B cell (primary cell): ENCODE measurements around the gene AP2B1. TPM values are rescaled to one million over a fixed set of nuclear protein-coding genes. Genes with fewer than 3 reads are reported as not detected.

ENCODE experiments used
- ATAC-seq: fragments of 200-7000 bp; cut with Tn5 transposase; one replicate; pipeline ENCODE4 v1.10.0; 2021; ENCODE audit warnings: low read depth, mild to moderate bottlenecking, moderate number of reproducible peaks, moderate library complexity
- CTCF ChIA-PET: fragments of 350-600 bp; sonication (Branson Sonifier 250); formaldehyde crosslinking; loops from one replicate; lab custom pipeline; 2021; ENCODE audit warnings: antibody characterized with exemption, inconsistent platforms; lab: Charles Lee
- POLR2A ChIA-PET: fragments of 350-600 bp; sonication (Branson Sonifier 250); formaldehyde crosslinking; loops from one replicate; lab custom pipeline; 2021; ENCODE audit warnings: antibody characterized with exemption; lab: Charles Lee
- DNase-seq: peaks from one replicate; pipeline ENCODE4 v3.0.0; 2013
- H2AFZ ChIP-seq: 2 replicates; pipeline ENCODE4 v1.6.1; 2012; ENCODE audit warnings: mild to moderate bottlenecking, low read depth, low read length; ENCODE audit not compliant: insufficient read depth, poor library complexity, severe bottlenecking
- H3K27ac ChIP-seq, 2 donors: 1 replicate in 1 of 2; 2 replicates in 1 of 2; pipeline ENCODE4 v1.5.1; 2012 to 2013; ENCODE audit warnings: low read length in 2 of 2, mild to moderate bottlenecking in 2 of 2, moderate library complexity in 1 of 2
- H3K27me3 ChIP-seq, 4 experiments: fragments of 200-600 bp in 1 of 4; sonication (generic) in 1 of 4; replicated peaks in 1 of 4; 1 replicate in 2 of 4; 2 replicates in 2 of 4; pipeline versions ENCODE4 v1.6.1 to v1.7.0; 2013 to 2016; ENCODE audit warnings: low read length in 3 of 4, mild to moderate bottlenecking in 2 of 4, mixed read lengths in 1 of 4, moderate library complexity in 1 of 4; ENCODE audit not compliant: insufficient read depth in 4 of 4, control insufficient read depth in 3 of 4; ENCODE audit errors: control extremely low read depth in 1 of 4
- H3K36me3 ChIP-seq, 2 experiments: replicated peaks in 1 of 2; 1 replicate in 1 of 2; 2 replicates in 1 of 2; pipeline versions ENCODE4 v1.6.1 to v1.7.1; 2013; ENCODE audit warnings: low read length in 1 of 2; ENCODE audit not compliant: insufficient read depth in 2 of 2, control insufficient read depth in 1 of 2; ENCODE audit errors: control extremely low read depth in 1 of 2, extremely low read depth in 1 of 2
- H3K4me1 ChIP-seq, 2 donors: fragments of 200-600 bp in 1 of 2; sonication (generic) in 1 of 2; 1 replicate in 1 of 2; 2 replicates in 1 of 2; pipeline versions ENCODE4 v1.5.1 to v1.6.1; 2013 to 2017; ENCODE audit warnings: low read length in 2 of 2; ENCODE audit not compliant: control insufficient read depth in 2 of 2, insufficient read depth in 2 of 2
- H3K4me2 ChIP-seq: replicated peaks from 2 replicates; pipeline ENCODE3; 2012; ENCODE audit warnings: mild to moderate bottlenecking, low read depth, low read length; ENCODE audit not compliant: poor library complexity, severe bottlenecking
- H3K4me3 ChIP-seq, 5 experiments: fragments of 200-600 bp in 1 of 5; sonication (generic) in 1 of 5; 1 replicate in 3 of 5; 2 replicates in 2 of 5; pipeline versions ENCODE4 v1.5.1 to v1.7.0; 2011 to 2016; ENCODE audit warnings: low read length in 4 of 5, mild to moderate bottlenecking in 4 of 5, low read depth in 2 of 5, control low read depth in 1 of 5, moderate library complexity in 1 of 5; ENCODE audit not compliant: insufficient read depth in 1 of 5; ENCODE audit errors: control extremely low read depth in 1 of 5, extremely low read depth in 1 of 5
- H3K79me2 ChIP-seq: fragments of 200-600 bp; sonication (generic); one replicate; pipeline ENCODE4 v1.6.0; 2016; ENCODE audit warnings: low read length; ENCODE audit not compliant: control insufficient read depth, insufficient read depth
- H3K9ac ChIP-seq: fragments of 200-600 bp; sonication (generic); 2 replicates; pipeline ENCODE4 v1.6.1; 2017; ENCODE audit warnings: mild to moderate bottlenecking, low read length, moderate library complexity
- H3K9me3 ChIP-seq, 3 donors: one replicate each; pipeline versions ENCODE4 v1.6.1 to v1.7.1; 2013; ENCODE audit warnings: low read length in 2 of 3; ENCODE audit not compliant: control insufficient read depth in 2 of 3, insufficient read depth in 1 of 3; ENCODE audit errors: control extremely low read depth in 1 of 3
- H4K20me1 ChIP-seq: 2 replicates; pipeline ENCODE4 v1.6.0; 2012; ENCODE audit warnings: mild to moderate bottlenecking, low read length; ENCODE audit not compliant: insufficient read depth, control insufficient read depth, poor library complexity, severe bottlenecking
- H3K27ac Mint-ChIP-seq: one replicate; pipeline ENCODE4 v1.8.0; 2021; ENCODE audit warnings: mixed read lengths
- H3K27me3 Mint-ChIP-seq: one replicate; pipeline ENCODE4 v1.8.0; 2021; ENCODE audit warnings: mixed read lengths
- H3K4me1 Mint-ChIP-seq: one replicate; pipeline ENCODE4 v1.8.0; 2021; ENCODE audit warnings: mixed read lengths
- H3K4me3 Mint-ChIP-seq: one replicate; pipeline ENCODE4 v1.8.0; 2021; ENCODE audit warnings: mixed read lengths
- H3K9me3 Mint-ChIP-seq: one replicate; pipeline ENCODE4 v1.8.0; 2022; ENCODE audit warnings: mixed read lengths; ENCODE audit not compliant: insufficient read depth
- EZH2 ChIP-seq: IDR thresholded peaks from 2 replicates; pipeline ENCODE4 v1.6.1; 2012; ENCODE audit warnings: borderline replicate concordance, low read depth, mild to moderate bottlenecking, moderate library complexity, low read length; ENCODE audit not compliant: insufficient read depth, poor library complexity, severe bottlenecking
- WGBS: methylation state at CpG from one replicate; pipeline ENCODE4 v1.1.5; 2013; ENCODE audit warnings: missing lambda C conversion rate; ENCODE audit not compliant: insufficient coverage; 5-methylcytosine and 5-hydroxymethylcytosine counted together
- intact Hi-C: fragments of 100-400 bp; cut with micrococcal nuclease; formaldehyde crosslinking; loops from one replicate; pipeline ENCODE4 v1.10.0; 2022
- polyA plus RNA-seq: library from polyadenylated mRNA; depleted of rRNA; stranded (reverse); fragments of >200 nt; gene quantifications from 2 replicates; pipeline ENCODE4 v1.2.3, GENCODE V29; 2012
- total RNA-seq, 2 donors: library from RNA; stranded (reverse); fragments of 120-200 nt in 1 of 2; gene quantifications; 1 replicate in 1 of 2; 2 replicates in 1 of 2; pipeline versions ENCODE4 v1.2.3 to v1.2.4, GENCODE V29; 2013 to 2022
- TF ChIP-seq, protein P1 (sequence below): fragments of 200-600 bp; IDR thresholded peaks from one replicate; pipeline ENCODE4 v1.8.0; 2022; ENCODE audit warnings: antibody characterized with exemption, mild to moderate bottlenecking

Gene AP2B1
- total and polyA plus RNA-seq, 2 donors (not counting 1 experiment from before 2014, with no cell fraction given), result 33.1 to 123 TPM

GRCh38 chr17:35603674-35604073 lies 16.6 kb downstream of the AP2B1 start:
- Mint-ChIP-seq H3K4me1 (no peaks in the 10 kb centered on the region), H3K4me3 (no peak overlapping the region), H3K9me3 (no peaks in the 10 kb centered on the region), H3K27me3 (no peaks in the 10 kb centered on the region), H3K27ac (no peak overlapping the region)
- Histone ChIP-seq H3K9ac (no peak overlapping the region), H3K79me2 (peaks cover 6% of the 10 kb centered on the region), H3K36me3 (peaks cover 4 to 55% of the 10 kb centered on the region in 2 experiments), H3K4me2 (no peak overlapping the region), H3K27ac (no peak overlapping the region), H2AFZ (no peak overlapping the region), H3K9me3 (no peaks in the 10 kb centered on the region), H4K20me1 (peaks cover 4% of the 10 kb centered on the region), H3K27me3 (no peaks in the 10 kb centered on the region), H3K4me3 (no peak overlapping the region), H3K4me1 (no peaks in the 10 kb centered on the region)
- no peak for TF ChIP-seq EZH2
- TF ChIP-seq, protein P1, sequence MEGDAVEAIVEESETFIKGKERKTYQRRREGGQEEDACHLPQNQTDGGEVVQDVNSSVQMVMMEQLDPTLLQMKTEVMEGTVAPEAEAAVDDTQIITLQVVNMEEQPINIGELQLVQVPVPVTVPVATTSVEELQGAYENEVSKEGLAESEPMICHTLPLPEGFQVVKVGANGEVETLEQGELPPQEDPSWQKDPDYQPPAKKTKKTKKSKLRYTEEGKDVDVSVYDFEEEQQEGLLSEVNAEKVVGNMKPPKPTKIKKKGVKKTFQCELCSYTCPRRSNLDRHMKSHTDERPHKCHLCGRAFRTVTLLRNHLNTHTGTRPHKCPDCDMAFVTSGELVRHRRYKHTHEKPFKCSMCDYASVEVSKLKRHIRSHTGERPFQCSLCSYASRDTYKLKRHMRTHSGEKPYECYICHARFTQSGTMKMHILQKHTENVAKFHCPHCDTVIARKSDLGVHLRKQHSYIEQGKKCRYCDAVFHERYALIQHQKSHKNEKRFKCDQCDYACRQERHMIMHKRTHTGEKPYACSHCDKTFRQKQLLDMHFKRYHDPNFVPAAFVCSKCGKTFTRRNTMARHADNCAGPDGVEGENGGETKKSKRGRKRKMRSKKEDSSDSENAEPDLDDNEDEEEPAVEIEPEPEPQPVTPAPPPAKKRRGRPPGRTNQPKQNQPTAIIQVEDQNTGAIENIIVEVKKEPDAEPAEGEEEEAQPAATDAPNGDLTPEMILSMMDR, result no peak
- 100% methylated on average over 4 of the region's 7 CpGs for WGBS
- intact Hi-C loops, result no loop called here
- POLR2A ChIA-PET, result no interaction called here
- ATAC-seq (no peak), DNase-seq (no peak)
- CTCF ChIA-PET, result interaction anchor here (0.8 to 1.4 kb wide), 2 partner anchors 8 to 10 kb away, joined by 5 read pairs; no protein-coding TSS in a partner anchor

DNA sequence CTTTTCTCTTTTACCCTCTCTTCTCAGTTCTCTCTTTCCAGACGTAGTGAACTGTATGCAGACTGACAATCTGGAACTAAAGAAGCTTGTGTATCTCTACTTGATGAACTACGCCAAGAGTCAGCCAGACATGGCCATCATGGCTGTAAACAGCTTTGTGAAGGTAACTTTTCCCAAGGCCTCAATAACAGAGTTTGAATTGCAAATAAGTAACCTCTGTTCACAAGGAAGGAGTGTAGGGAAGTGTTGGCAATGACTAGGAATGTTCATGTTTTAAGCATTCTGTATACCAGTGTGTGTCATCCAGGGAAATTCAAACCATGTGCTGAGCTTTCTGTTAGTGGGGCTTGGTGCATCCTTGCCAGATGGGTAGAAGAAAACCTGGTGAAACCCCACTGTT lies 18.6 kb downstream of the AP2B1 start:
- TF ChIP-seq, protein P1, result no peak
- TF ChIP-seq EZH2, result no peak
- H3K36me3 ChIP-seq, result peaks cover 7 to 51% of the 10 kb centered on the region in 2 experiments
- no peaks in the 10 kb centered on the region for H3K4me1 ChIP-seq
- no peaks in the 10 kb centered on the region for H3K9me3 ChIP-seq
- no peak for ATAC-seq
- no peak overlapping the region for H3K4me3 ChIP-seq
- ChIA-PET CTCF (no interaction called here), POLR2A (no interaction called here)
- Mint-ChIP-seq H3K27ac (no peak overlapping the region), H3K4me3 (no peak overlapping the region), H3K4me1 (no peaks in the 10 kb centered on the region), H3K9me3 (no peaks in the 10 kb centered on the region), H3K27me3 (no peaks in the 10 kb centered on the region)
- WGBS, result 75% methylated on average over 2 of the region's 2 CpGs
- no peak overlapping the region for H3K4me2 ChIP-seq
- no peak overlapping the region for H2AFZ ChIP-seq
- H3K27me3 ChIP-seq, result no peaks in the 10 kb centered on the region
- H3K27ac ChIP-seq, result no peak overlapping the region
- peaks cover 4% of the 10 kb centered on the region for H3K79me2 ChIP-seq
- no peak for DNase-seq
- intact Hi-C loops, result no loop called here
- no peak overlapping the region for H3K9ac ChIP-seq
- H4K20me1 ChIP-seq, result peaks cover 3% of the 10 kb centered on the region
